H1 (cell line): ENCODE data around the gene HSF4. TPM values are rescaled to one million over a fixed set of nuclear protein-coding genes. Genes with fewer than 3 reads are reported as not detected.

Source experiments
- ASH2L ChIP-seq: fragments of 200-600, 300-600 bp; sonication (generic); IDR thresholded peaks from one replicate; pipeline ENCODE4 v1.7.1; 2017; ENCODE audit warnings: low read length
- BACH1 ChIP-seq: IDR thresholded peaks from 2 replicates; pipeline ENCODE4 v1.6.1; 2012; ENCODE audit warnings: low read length, improper control_type of control experiment
- CHD1 ChIP-seq: IDR thresholded peaks from 2 replicates; pipeline ENCODE4 v1.6.1; 2012; ENCODE audit warnings: low read depth, low read length, improper control_type of control experiment
- EP300 ChIP-seq, 2 experiments: IDR thresholded peaks; 1 replicate in 1 of 2; 2 replicates in 1 of 2; pipeline ENCODE4 v1.6.1; 2011 to 2012; ENCODE audit warnings: low read depth in 2 of 2, low read length in 2 of 2, mild to moderate bottlenecking in 2 of 2, borderline replicate concordance in 1 of 2, inconsistent platforms in 1 of 2, moderate library complexity in 1 of 2
- EZH2 ChIP-seq: fragments of 200-600 bp; sonication (generic); IDR thresholded peaks from 2 replicates; pipeline ENCODE4 v1.7.1; 2012; ENCODE audit warnings: low read depth, mild to moderate bottlenecking, moderate library complexity, low read length, inconsistent platforms; ENCODE audit not compliant: severe bottlenecking
- HDAC6 ChIP-seq: IDR thresholded peaks from one replicate; pipeline ENCODE4 v1.7.1; 2012; ENCODE audit warnings: low read depth, mild to moderate bottlenecking, inconsistent platforms, low read length, moderate library complexity
- MAFK ChIP-seq: IDR thresholded peaks from 2 replicates; pipeline ENCODE4 v1.6.1; 2012; ENCODE audit warnings: low read depth, mild to moderate bottlenecking, improper control_type of control experiment, low read length
- NRF1 ChIP-seq: IDR thresholded peaks from 2 replicates; pipeline ENCODE4 v1.6.1; 2011; ENCODE audit warnings: mild to moderate bottlenecking, low read depth, low read length, improper control_type of control experiment
- RBBP5 ChIP-seq: IDR thresholded peaks from 2 replicates; pipeline ENCODE4 v1.7.1; 2012; ENCODE audit warnings: low read depth, mild to moderate bottlenecking, inconsistent platforms, low read length, moderate library complexity, borderline replicate concordance
- RNF2 ChIP-seq: fragments of 200-900, 300-1000 bp; sonication (generic); IDR thresholded peaks from 2 replicates; pipeline ENCODE4 v1.7.1; 2016; ENCODE audit warnings: borderline replicate concordance, low read depth, mild to moderate bottlenecking, antibody characterized with exemption, low read length; ENCODE audit not compliant: poor library complexity, severe bottlenecking; ENCODE audit errors: missing control alignments
- RXRA ChIP-seq: IDR thresholded peaks from 2 replicates; pipeline ENCODE4 v1.6.1; 2011; ENCODE audit warnings: low read depth, mild to moderate bottlenecking, low read length, moderate library complexity; ENCODE audit not compliant: insufficient read depth
- SIX5 ChIP-seq: IDR thresholded peaks from 2 replicates; pipeline ENCODE4 v1.6.1; 2011; ENCODE audit warnings: mild to moderate bottlenecking, low read depth, low read length
- SRF ChIP-seq: IDR thresholded peaks from 2 replicates; pipeline ENCODE4 v1.6.1; 2011; ENCODE audit warnings: mild to moderate bottlenecking, low read depth, low read length, moderate library complexity
- polyA plus RNA-seq, 7 experiments: library from polyadenylated mRNA; depleted of rRNA in 3 of 7; stranded (reverse) in 5 of 7; unstranded in 2 of 7; fragments of >200 nt in 5 of 7; fragments of 200-250 nt in 2 of 7; gene quantifications; 1 replicate in 5 of 7; 2 replicates in 1 of 7; 4 replicates in 1 of 7; pipeline versions ENCODE4 v1.2.1 to v1.2.3, GENCODE V29; 2011 to 2013; ENCODE audit warnings: missing spikeins in 2 of 7, mixed read lengths in 2 of 7
- total RNA-seq: library from RNA; stranded (reverse); fragmentation: NEBNext Ultra II Directional; extraction: Animal tissue kit (Norgen Biotek cat#: 25700); gene quantifications from 2 replicates; pipeline ENCODE4 v1.2.1, GENCODE V29; 2021
- TF ChIP-seq, protein P1 (sequence below): IDR thresholded peaks from 2 replicates; pipeline ENCODE4 v1.6.1; 2011; ENCODE audit warnings: low read depth, mild to moderate bottlenecking, low read length; ENCODE audit not compliant: insufficient read depth
- TF ChIP-seq, protein P2 (sequence below): IDR thresholded peaks from 2 replicates; pipeline ENCODE4 v1.6.1; 2012; ENCODE audit warnings: inconsistent platforms

The HSF4 gene
- total and polyA plus RNA-seq, 2 of the 8 experiments (the other 6 are each of a cell fraction or from before 2014, with no cell fraction given), result 0.14 TPM; not detected in 1

DNA sequence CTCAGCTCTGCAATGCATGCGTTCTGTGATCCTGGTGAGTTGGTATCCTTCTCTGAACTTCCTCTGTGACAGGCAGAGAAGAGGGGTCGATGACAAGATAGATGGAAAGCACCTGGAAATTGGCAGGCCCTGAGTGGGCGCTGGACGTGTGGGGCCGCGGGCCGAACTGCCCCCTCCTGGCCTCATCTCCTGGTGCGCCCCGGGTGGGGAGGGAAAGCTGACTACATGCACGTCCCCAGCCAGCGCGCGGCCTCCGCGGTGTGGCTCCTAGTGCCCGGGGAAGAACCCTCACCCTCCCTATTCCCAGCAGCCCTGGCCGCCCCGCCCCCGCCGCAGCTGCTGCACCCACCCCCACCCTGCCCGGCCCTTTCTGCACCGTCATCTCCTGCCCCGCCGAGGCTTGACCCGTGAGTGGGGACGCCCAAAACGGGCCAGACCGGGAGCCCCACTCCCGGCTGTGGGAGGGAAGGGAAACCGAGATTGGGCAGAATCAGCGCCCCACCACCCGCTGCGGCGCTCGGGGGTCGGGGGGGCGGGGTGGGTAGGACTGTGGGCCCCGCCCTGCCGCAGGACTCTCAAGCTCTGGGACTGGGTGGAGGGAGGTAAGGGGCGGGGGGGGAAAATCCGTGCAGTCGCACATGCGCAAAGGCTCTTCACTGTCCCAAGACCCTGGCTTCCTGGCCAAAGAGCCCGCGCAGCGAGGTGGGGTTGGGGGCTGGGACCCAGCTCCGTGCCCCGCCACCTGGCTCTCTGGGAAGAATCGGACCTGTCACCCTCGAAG is 5.8 kb downstream of the HSF4 start, which contains the start of gene NOL3 (continued):
- TF ChIP-seq SRF (no peak), CHD1 (no peak), RNF2 (no peak), ASH2L (no peak), EP300 (IDR thresholded peaks at IDR 0.05; ENCODE audit: borderline replicate concordance in 1 of 2, low read depth in 2 of 2, low read length in 2 of 2) (no peak), RXRA (no peak), MAFK (peak; percentile 38; the same call in 1 of the 2 replicates), EZH2 (no peak), BACH1 (0 out of 2 replicates have a peak, but pooled peaks have one; percentile 9), HDAC6 (no peak), NRF1 (peak; percentile 57), RBBP5 (no peak), SIX5 (no peak)
- TF ChIP-seq, protein P1, sequence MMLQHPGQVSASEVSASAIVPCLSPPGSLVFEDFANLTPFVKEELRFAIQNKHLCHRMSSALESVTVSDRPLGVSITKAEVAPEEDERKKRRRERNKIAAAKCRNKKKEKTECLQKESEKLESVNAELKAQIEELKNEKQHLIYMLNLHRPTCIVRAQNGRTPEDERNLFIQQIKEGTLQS, result no peak
- TF ChIP-seq, protein P2, sequence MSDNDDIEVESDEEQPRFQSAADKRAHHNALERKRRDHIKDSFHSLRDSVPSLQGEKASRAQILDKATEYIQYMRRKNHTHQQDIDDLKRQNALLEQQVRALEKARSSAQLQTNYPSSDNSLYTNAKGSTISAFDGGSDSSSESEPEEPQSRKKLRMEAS, result peak; percentile 51; the same call in 1 of the 2 replicates
- TF ChIP-seq, all 59 proteins: peak for 5
